GM23248 (cell line): Measurements from ENCODE around the gene WIPF1. TPM values are rescaled to one million over a fixed set of nuclear protein-coding genes. Genes with fewer than 3 reads are reported as not detected.

ENCODE experiments used
- DNase-seq: peaks from one replicate; pipeline ENCODE4 v3.0.0-alpha.2; 2015
- H2AFZ ChIP-seq: fragments of 200-600 bp; sonication (generic); 2 replicates; pipeline ENCODE4 v1.6.1; 2016; ENCODE audit warnings: antibody characterized with exemption
- H3F3A ChIP-seq: fragments of 200-600 bp; sonication (generic); 2 replicates; pipeline ENCODE4 v1.6.1; 2016; ENCODE audit warnings: mild to moderate bottlenecking, antibody characterized with exemption, mixed run types; ENCODE audit not compliant: insufficient read depth
- H3K27ac ChIP-seq: fragments of 200-600 bp; sonication (generic); 2 replicates; pipeline ENCODE4 v1.5.1; 2016; ENCODE audit warnings: mild to moderate bottlenecking
- H3K27me3 ChIP-seq: fragments of 200-600 bp; sonication (generic); replicated peaks from 2 replicates; pipeline ENCODE4 v1.6.1; 2016; ENCODE audit warnings: mild to moderate bottlenecking; ENCODE audit not compliant: insufficient read depth
- H3K36me3 ChIP-seq: fragments of 200-600 bp; sonication (generic); 2 replicates; pipeline ENCODE4 v1.6.1; 2016; ENCODE audit warnings: low read depth, mild to moderate bottlenecking
- H3K4me1 ChIP-seq: fragments of 200-600 bp; sonication (generic); 2 replicates; pipeline ENCODE4 v1.6.1; 2016; ENCODE audit warnings: mild to moderate bottlenecking; ENCODE audit not compliant: insufficient read depth
- H3K4me2 ChIP-seq: fragments of 200-600 bp; sonication (generic); one replicate; pipeline ENCODE4 v1.6.1; 2016; ENCODE audit warnings: mild to moderate bottlenecking; ENCODE audit not compliant: unreplicated experiment
- H3K4me3 ChIP-seq: fragments of 200-600 bp; sonication (generic); 2 replicates; pipeline ENCODE4 v1.5.1; 2016; ENCODE audit warnings: mild to moderate bottlenecking
- H3K79me2 ChIP-seq: fragments of 200-600 bp; sonication (generic); 2 replicates; pipeline ENCODE4 v1.6.1; 2016; ENCODE audit warnings: mild to moderate bottlenecking; ENCODE audit not compliant: insufficient read depth
- H3K9ac ChIP-seq: fragments of 200-600 bp; sonication (generic); 2 replicates; pipeline ENCODE4 v1.6.1; 2016; ENCODE audit warnings: mild to moderate bottlenecking
- H3K9me2 ChIP-seq: fragments of 200-600 bp; sonication (generic); 2 replicates; pipeline ENCODE4 v1.6.1; 2016; ENCODE audit warnings: mixed run types, mild to moderate bottlenecking, moderate library complexity; ENCODE audit not compliant: insufficient read depth
- H3K9me3 ChIP-seq: fragments of 200-600 bp; sonication (generic); one replicate; pipeline ENCODE4 v1.6.1; 2017; ENCODE audit warnings: low read depth
- H4K20me1 ChIP-seq: fragments of 200-600 bp; sonication (generic); 2 replicates; pipeline ENCODE4 v1.6.0; 2016; ENCODE audit not compliant: insufficient read depth
- EZH2 ChIP-seq: fragments of 200-600 bp; sonication (generic); IDR thresholded peaks from 2 replicates; pipeline ENCODE4 v1.6.1; 2018; ENCODE audit warnings: antibody characterized with exemption, mild to moderate bottlenecking; ENCODE audit not compliant: insufficient read depth, poor library complexity, severe bottlenecking
- EZH2phosphoT487 ChIP-seq: fragments of 200-600 bp; sonication (generic); IDR thresholded peaks from 2 replicates; pipeline ENCODE4 v1.6.1; 2018; ENCODE audit warnings: antibody characterized with exemption, moderate library complexity, mild to moderate bottlenecking, low read depth; ENCODE audit not compliant: insufficient read depth
- WGBS, 2 experiments: methylation state at CpG; one replicate each; pipeline ENCODE4 v1.1.6; 2015 to 2017; ENCODE audit warnings: low lambda C conversion rate in 2 of 2, low coverage in 1 of 2; ENCODE audit errors: missing lambda C conversion rate in 2 of 2; 5-methylcytosine and 5-hydroxymethylcytosine counted together
- in situ Hi-C: fragments of 300-500 bp; cut with MboI; formaldehyde crosslinking; loops from 2 replicates; pipeline ENCODE4 v1.15.0; 2020
- polyA plus RNA-seq: library from polyadenylated mRNA; unstranded; fragments of >200 nt; fragmentation: Nextera tagmentation; extraction: Ambion mirVana; gene quantifications from 2 replicates; pipeline ENCODE4 v1.2.1, GENCODE V29; 2016
- total RNA-seq: library from RNA; depleted of rRNA; stranded (reverse); fragments of >200 nt; shearing (Covaris generic); gene quantifications from 2 replicates; pipeline ENCODE4 v1.2.3, GENCODE V29; 2014

WIPF1 gene
- total and polyA plus RNA-seq, 2 experiments from 2014 or later, result 21.4 to 50.3 TPM

GRCh38 chr2:174641168-174641567, 43.6 kb upstream of the WIPF1 start:
- H3K9me3 ChIP-seq, result no peaks in the 10 kb centered on the region
- DNase-seq, result no peak
- H4K20me1 ChIP-seq, result no peaks in the 10 kb centered on the region
- H3K27ac ChIP-seq, result no peak overlapping the region
- H2AFZ ChIP-seq, result no peak overlapping the region
- H3F3A ChIP-seq, result peaks cover 13% of the 10 kb centered on the region; the same call in 1 of the 2 replicates
- 94 to 100% methylated on average over 1 of the region's 1 CpG for WGBS, 2 experiments
- H3K27me3 ChIP-seq, result no peaks in the 10 kb centered on the region
- H3K9ac ChIP-seq, result no peak overlapping the region
- no peaks in the 10 kb centered on the region for H3K9me2 ChIP-seq
- in situ Hi-C loops, result no loop called here
- peaks cover 95% of the 10 kb centered on the region for H3K79me2 ChIP-seq
- peaks cover 17% of the 10 kb centered on the region for H3K4me1 ChIP-seq
- TF ChIP-seq EZH2 (no peak), EZH2phosphoT487 (no peak)
- no peaks in the 10 kb centered on the region for H3K36me3 ChIP-seq
- H3K4me3 ChIP-seq, result no peak overlapping the region
- H3K4me2 ChIP-seq, result no peak overlapping the region

- H3K27ac ChIP-seq, result peak overlapping the region; percentile 93; the same call in 1 of the 2 replicates
- no peaks in the 10 kb centered on the region for H4K20me1 ChIP-seq
- 97 to 100% methylated on average over 1 of the region's 1 CpG for WGBS, 2 experiments
- DNase-seq, result no peak
- H2AFZ ChIP-seq, result no peak overlapping the region
- H3K9ac ChIP-seq, result no peak overlapping the region
- TF ChIP-seq EZH2phosphoT487 (no peak), EZH2 (no peak)
- peaks cover 36% of the 10 kb centered on the region for H3F3A ChIP-seq
- H3K4me1 ChIP-seq, result peaks cover 45% of the 10 kb centered on the region
- H3K27me3 ChIP-seq, result no peaks in the 10 kb centered on the region
- H3K4me3 ChIP-seq, result no peak overlapping the region
- H3K36me3 ChIP-seq, result no peaks in the 10 kb centered on the region
- H3K9me3 ChIP-seq, result no peaks in the 10 kb centered on the region
- H3K9me2 ChIP-seq, result no peaks in the 10 kb centered on the region
- H3K79me2 ChIP-seq, result peaks cover 87% of the 10 kb centered on the region
- H3K4me2 ChIP-seq, result no peak overlapping the region
- in situ Hi-C loops, result no loop called here
Measured at GRCh38 chr2:174636987-174637386, 39.4 kb upstream of the WIPF1 start.

DNA sequence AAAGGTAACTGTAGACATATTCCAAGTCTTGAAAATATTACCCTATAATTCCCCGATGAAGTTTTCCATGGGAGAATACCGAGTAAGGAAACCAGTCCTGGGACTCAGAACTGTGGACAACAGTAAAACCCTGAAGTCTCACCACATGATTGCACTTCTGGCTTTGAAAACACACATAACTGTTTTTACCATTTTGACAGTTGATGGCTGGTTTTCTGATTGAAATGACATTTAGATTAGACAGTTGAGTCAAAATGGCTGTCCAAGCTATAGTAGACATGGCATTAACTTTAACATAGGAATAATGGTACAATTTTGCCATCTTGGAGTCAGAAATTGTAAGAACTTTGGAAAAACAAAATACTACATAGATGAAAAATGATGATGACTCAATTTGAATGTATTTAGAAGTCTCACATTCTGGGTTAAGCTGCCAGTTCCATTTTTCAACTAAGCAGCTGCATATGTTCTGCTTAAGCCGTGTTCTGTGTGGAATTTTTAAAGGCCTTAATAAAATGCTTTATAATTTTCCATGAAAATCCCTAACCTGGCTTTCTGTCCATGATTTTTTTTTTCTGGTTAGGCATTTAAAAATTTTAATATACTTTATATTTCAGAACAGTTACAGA, 38.3 kb upstream of the WIPF1 start:
- in situ Hi-C loops, result no loop called here
- H3K4me2 ChIP-seq, result peak overlapping the region; percentile 55
- H3K79me2 ChIP-seq, result peaks cover 76% of the 10 kb centered on the region
- H4K20me1 ChIP-seq, result no peaks in the 10 kb centered on the region
- peak; percentile 75 for DNase-seq
- H3K9me3 ChIP-seq, result no peaks in the 10 kb centered on the region
- no peak overlapping the region for H3K4me3 ChIP-seq
- no peaks in the 10 kb centered on the region for H3K36me3 ChIP-seq
- H3F3A ChIP-seq, result peaks cover 45% of the 10 kb centered on the region
- no peaks in the 10 kb centered on the region for H3K9me2 ChIP-seq
- TF ChIP-seq EZH2phosphoT487, result no peak
- no peak for TF ChIP-seq EZH2
- peak overlapping the region; percentile 93 for H3K27ac ChIP-seq
- peak overlapping the region; percentile 29; the same call in 1 of the 2 replicates for H3K9ac ChIP-seq
- H3K4me1 ChIP-seq, result peaks cover 54% of the 10 kb centered on the region
- no peaks in the 10 kb centered on the region for H3K27me3 ChIP-seq
- WGBS, 2 experiments, result 39 to 43% methylated on average over 3 of the region's 3 CpGs
- H2AFZ ChIP-seq, result peak overlapping the region; percentile 63

- H3K4me2 ChIP-seq, result peak overlapping the region; percentile 59
- in situ Hi-C loops, result no loop called here
- peaks cover 73% of the 10 kb centered on the region for H3K79me2 ChIP-seq
- H3K4me1 ChIP-seq, result peaks cover 62% of the 10 kb centered on the region
- WGBS, 2 experiments, result 64% methylated on average over 3 of the region's 3 CpGs
- no peaks in the 10 kb centered on the region for H3K9me2 ChIP-seq
- H3K9ac ChIP-seq, result peak overlapping the region; percentile 72; the same call in 1 of the 2 replicates
- H3K36me3 ChIP-seq, result no peaks in the 10 kb centered on the region
- no peaks in the 10 kb centered on the region for H3K27me3 ChIP-seq
- no peak overlapping the region for H2AFZ ChIP-seq
- peaks cover 53% of the 10 kb centered on the region for H3F3A ChIP-seq
- TF ChIP-seq EZH2phosphoT487 (no peak), EZH2 (no peak)
- no peaks in the 10 kb centered on the region for H4K20me1 ChIP-seq
- no peaks in the 10 kb centered on the region for H3K9me3 ChIP-seq
- H3K4me3 ChIP-seq, result no peak overlapping the region
- DNase-seq, result peak; percentile 26
- peak overlapping the region; percentile 93 for H3K27ac ChIP-seq
Measured at GRCh38 chr2:174635015-174635593, 37.5 kb upstream of the WIPF1 start.
